ENCODE measurements around the gene B4GALT5.
"Not testable (repeated sequence)": the region's sequence is repeated elsewhere in the genome, so short reads cannot be mapped to it uniquely, and the experiment has no call there.

DNA sequence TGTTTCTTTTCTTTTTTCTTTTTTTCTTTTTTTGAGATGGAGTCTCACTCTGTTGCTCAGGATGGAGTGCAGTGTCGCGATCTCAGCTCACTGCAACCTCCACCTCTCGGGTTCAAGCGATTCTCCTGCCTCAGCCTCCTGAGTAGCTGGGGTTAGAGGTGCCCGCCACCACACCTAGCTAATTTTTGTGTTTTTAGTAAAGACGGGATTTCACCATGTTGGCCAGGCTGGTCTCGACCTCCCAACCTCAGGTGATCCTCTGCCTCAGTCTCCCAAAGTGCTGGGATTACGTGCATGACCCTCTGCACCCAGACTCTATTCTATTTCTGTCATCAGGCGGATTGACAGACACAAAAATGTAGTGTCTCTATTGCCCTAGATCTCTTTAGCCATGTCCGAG lies 88.7 kb downstream of the B4GALT5 start:
- TF ChIP-seq POLR2A (IDR thresholded peaks at IDR 0.05; ENCODE audit: low read length); GATA1 (IDR thresholded peaks at IDR 0.05; ENCODE audit: low read depth, low read length): not testable (repeated sequence)

Measured in erythroblast (primary cell).